ENCODE results near the gene ARID3A.

DNA sequence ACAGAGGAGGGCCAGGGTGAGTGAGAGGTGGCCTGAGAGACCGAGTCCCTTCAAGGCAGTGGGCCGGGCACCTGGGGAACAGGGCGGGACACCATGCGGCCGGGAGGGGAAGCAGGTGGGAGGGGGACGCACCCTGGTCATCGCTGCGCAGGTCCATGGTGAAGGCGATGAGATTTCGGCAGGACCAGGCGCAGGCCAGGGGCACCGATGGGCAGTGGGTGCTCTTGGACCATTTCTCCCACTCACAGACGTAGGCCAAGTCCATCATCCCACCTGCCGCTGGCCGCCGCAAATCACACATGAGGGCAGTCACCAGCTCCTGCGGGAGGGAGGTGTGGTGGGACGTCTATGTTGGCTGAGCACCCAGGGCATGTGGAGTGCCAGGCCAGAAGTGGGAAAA lies 35.0 kb upstream of the ARID3A start:
- no peak for TF ChIP-seq ZNF274 (IDR thresholded peaks at IDR 0.05; ENCODE audit: low read depth, low read length)
- no peak for TF ChIP-seq YY1 (IDR thresholded peaks at IDR 0.05; ENCODE audit: insufficient read depth, insufficient read length)
- no peak for TF ChIP-seq SUZ12 (IDR thresholded peaks at IDR 0.05; ENCODE audit: extremely low read depth, insufficient read depth, insufficient read length)
